Epithelial cell of proximal tubule (primary cell): Measurements from ENCODE around the gene SFTPB. TPM values are rescaled to one million over a fixed set of nuclear protein-coding genes. Genes with fewer than 3 reads are reported as not detected.

Experiments
- DNase-seq: peaks from one replicate; pipeline ENCODE4 v3.0.0-alpha.2; 2011; ENCODE audit warnings: low read depth
- H3K4me3 ChIP-seq: 2 replicates; pipeline ENCODE4 v1.5.1; 2011; ENCODE audit warnings: low read depth, mild to moderate bottlenecking, low read length
- total RNA-seq: library from RNA; depleted of rRNA; stranded (reverse); fragments of >200 nt; gene quantifications from 2 replicates; pipeline ENCODE4 v1.2.3, GENCODE V29; 2015
- TF ChIP-seq, protein P1 (sequence below): conservative IDR thresholded peaks from 2 replicates; pipeline ENCODE4 v1.5.1; 2012; ENCODE audit warnings: low read depth, mild to moderate bottlenecking, low read length

SFTPB gene
- total RNA-seq, 1 donor from 2014 or later, result not detected

DNA sequence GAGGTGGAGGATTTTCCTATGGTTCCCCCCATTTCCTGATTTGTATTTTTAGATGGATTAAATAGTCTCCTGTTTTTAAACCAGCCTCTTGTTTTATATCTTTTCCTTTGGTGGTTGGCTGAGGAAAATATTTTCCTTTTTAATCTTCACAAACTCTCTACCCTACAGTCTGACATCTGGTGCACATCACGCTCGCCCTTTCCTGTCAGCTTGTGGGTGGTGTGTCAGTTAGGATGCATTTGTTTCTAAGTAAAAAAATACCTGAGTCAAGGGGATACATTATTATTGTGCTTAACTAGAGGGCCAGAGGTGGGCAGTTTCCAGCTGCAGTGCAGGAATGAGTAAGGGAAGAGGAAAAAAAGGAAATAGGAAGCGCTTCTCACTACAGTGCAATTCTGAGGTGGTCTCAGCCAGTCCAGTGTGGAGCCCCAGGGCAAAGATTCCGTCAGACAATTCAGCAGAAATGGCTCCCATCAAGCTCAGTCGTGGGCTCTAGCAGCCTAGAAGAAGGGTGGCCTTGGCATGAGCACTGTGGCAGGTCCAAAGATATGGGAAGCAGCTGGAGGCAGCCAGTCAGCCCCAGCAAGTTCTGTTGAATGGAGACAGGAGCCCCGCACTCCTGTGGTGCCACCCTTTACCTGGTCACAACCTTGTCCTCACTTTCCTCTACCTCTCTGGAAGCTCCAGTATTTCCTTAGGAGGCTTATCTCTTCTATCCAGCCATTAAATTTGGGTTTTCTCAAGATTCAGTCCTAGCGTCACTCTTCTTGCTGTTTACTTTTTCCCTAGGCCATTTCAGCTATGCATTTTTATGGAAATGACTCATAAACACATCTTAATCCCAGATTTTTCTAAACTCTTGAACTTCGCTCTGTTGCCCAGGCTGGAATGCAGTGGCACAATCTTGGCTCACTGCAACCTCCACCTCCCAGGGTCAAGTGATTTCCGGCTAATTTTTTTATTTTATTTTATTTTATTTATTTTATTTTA, 18.5 kb downstream of the SFTPB start:
- H3K4me3 ChIP-seq, result no peak overlapping the region
- TF ChIP-seq, protein P1, sequence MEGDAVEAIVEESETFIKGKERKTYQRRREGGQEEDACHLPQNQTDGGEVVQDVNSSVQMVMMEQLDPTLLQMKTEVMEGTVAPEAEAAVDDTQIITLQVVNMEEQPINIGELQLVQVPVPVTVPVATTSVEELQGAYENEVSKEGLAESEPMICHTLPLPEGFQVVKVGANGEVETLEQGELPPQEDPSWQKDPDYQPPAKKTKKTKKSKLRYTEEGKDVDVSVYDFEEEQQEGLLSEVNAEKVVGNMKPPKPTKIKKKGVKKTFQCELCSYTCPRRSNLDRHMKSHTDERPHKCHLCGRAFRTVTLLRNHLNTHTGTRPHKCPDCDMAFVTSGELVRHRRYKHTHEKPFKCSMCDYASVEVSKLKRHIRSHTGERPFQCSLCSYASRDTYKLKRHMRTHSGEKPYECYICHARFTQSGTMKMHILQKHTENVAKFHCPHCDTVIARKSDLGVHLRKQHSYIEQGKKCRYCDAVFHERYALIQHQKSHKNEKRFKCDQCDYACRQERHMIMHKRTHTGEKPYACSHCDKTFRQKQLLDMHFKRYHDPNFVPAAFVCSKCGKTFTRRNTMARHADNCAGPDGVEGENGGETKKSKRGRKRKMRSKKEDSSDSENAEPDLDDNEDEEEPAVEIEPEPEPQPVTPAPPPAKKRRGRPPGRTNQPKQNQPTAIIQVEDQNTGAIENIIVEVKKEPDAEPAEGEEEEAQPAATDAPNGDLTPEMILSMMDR, result no peak
- no peak for DNase-seq

DNA sequence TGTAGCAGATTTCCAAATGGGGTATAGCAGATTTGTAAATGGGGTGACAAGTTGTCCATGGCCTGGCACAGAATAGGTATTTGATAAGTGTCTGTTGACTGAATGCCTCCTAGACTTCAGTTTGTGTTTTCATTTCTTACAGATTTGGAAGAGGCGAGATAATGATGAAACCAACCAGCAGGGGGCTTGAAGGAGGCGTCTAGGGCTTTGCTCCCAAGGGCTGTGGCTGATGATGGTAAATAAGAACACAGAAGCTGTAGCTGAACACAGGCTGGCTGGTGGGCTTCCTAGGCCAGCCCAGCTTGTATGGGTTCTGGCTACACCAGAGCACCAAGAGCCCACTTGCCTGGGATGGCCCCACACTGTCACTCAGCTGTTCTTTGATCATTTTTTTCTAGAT, 19.4 kb downstream of the SFTPB start:
- no peak overlapping the region for H3K4me3 ChIP-seq
- DNase-seq, result no peak
- TF ChIP-seq, protein P1, result peak; percentile 73

DNA sequence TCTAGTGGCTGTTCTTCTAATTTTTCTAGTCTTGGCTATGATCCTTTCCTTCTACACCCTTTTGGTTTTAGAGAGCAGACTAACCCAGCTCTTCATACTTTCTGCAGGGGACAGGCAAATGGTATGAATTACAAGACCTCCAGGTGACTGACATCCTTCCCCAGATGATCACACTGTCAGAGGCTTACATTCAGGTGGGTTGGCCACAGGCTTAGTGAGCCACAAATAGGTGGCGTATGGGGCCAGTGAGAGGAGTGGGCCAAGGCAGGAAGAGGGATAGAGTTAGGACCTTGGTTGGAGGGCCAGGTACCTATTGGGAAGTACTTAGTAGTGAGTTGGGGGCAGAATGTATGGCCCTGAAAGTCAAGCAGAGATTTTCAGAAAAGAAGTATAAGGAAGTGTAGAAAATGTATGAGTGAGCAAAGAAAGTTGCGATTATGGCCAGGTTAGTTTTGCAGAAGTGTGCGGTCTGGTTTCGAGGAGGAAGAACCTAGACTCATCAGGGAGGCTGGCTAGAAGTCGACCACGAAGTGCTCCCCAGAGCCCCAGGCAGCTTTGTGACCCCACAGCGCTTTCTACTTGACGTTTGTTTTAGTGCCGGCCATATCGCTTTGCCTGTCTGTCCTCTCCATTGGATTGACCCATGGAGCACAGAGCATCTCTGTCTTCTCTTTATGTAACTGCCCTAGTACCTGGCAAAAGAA, 20.0 kb downstream of the SFTPB start:
- DNase-seq, result no peak
- no peak overlapping the region for H3K4me3 ChIP-seq
- TF ChIP-seq, protein P1, result no peak

DNA sequence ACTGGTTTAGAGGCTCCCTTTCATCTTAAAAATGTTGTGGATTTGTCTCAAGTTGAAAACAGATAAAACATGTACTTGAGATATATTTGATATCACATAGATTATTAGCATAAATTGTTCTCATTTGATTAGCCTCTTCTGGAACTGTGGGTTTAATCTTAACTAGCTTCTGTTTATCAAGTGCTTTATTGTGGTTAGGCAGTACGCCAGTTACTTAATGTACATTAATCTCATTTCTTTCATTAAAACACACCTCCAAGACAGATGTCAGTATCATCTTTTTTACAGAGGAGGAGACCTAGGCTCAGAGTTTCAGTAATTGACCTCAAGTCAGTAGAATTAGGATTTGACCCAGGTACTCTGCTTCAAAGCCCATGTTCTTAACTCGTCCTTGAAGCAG, 21.8 kb downstream of the SFTPB start:
- no peak for DNase-seq
- TF ChIP-seq, protein P1, result no peak
- H3K4me3 ChIP-seq, result no peak overlapping the region

DNA sequence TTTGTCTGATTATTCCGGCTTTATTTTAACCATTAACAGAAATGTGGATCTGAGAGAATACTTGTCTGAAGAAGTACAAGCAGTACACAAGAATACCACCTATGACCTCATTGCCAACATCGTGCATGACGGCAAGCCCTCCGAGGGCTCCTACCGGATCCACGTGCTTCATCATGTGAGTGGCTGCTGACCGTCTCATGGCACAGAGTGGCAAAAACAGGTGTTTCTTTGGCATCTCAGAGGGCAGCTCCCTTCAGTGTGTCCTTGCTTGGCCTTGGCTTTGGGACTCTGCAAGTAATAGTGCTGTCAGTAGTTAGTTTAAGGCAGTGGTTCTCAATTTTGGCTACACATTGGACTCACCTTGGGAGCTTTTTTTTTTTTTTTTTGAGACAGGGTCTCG, 23.1 kb downstream of the SFTPB start:
- TF ChIP-seq, protein P1, result no peak
- no peak for DNase-seq
- no peak overlapping the region for H3K4me3 ChIP-seq

DNA sequence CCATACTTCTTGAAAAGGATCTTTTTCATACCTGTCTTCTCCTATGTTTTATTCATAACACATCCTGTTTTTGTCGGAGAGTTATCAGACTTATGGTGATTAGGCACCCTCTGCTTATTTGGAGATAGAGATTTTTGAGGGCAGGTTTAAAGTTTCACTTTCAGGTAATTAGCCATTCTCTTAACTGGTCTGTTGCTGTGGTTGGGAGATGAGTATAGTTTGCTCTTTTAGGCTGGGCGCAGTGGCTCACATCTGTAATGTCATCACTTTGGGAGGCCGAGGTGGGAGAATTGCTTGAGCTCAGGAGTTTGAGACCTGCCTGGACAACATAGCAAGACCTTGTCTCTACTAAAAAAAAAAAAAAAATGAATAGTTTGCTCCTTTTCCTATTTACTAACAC, 25.3 kb downstream of the SFTPB start:
- DNase-seq, result no peak
- TF ChIP-seq, protein P1, result no peak

More for the DNA sequence above, 25.3 kb downstream of the SFTPB start:
- no peak overlapping the region for H3K4me3 ChIP-seq
